ENCODE measurements around the gene IL17RD. TPM values are rescaled to one million over a fixed set of nuclear protein-coding genes. Genes with fewer than 3 reads are reported as not detected.

Gene IL17RD
- total RNA-seq, 1 experiment from 2014 or later = 3.1 TPM

GRCh38 chr3:57120451-57121174 lies 44.5 kb downstream of the IL17RD start:
- intact Hi-C loops (cut with micrococcal nuclease; ENCODE audit: unreplicated experiment) = no loop called here
- Mint-ChIP-seq H3K4me1 (ENCODE audit: low read depth, unreplicated experiment) (no peaks in the 10 kb centered on the region), H3K27me3 (ENCODE audit: insufficient read depth, unreplicated experiment) (no peaks in the 10 kb centered on the region), H3K4me3 (ENCODE audit: unreplicated experiment) (no peak overlapping the region), H3K9me3 (ENCODE audit: unreplicated experiment) (no peaks in the 10 kb centered on the region), H3K36me3 (ENCODE audit: insufficient read depth, unreplicated experiment) (no peaks in the 10 kb centered on the region), H3K27ac (ENCODE audit: unreplicated experiment) (no peak overlapping the region)
- BruUV-seq (replicated peaks) = no TSS peak
- Histone ChIP-seq H3K4me1 (no peaks in the 10 kb centered on the region), H3K4me3 (ENCODE audit: low read depth, low read length) (no peak overlapping the region), H3K9me3 (no peaks in the 10 kb centered on the region), H3K36me3 (ENCODE audit: control insufficient read depth, insufficient read depth, low read length) (no peaks in the 10 kb centered on the region), H3K27me3 (replicated peaks; ENCODE audit: control insufficient read depth, insufficient read depth, low read length) (no peaks in the 10 kb centered on the region)
- ChIA-PET POLR2A (no interaction called here), CTCF (no interaction called here)
- no peak for TF ChIP-seq CTCF (IDR thresholded peaks at IDR 0.05; ENCODE audit: insufficient read depth in 1 of 2, low read depth in 1 of 2, low read length in 1 of 2, severe bottlenecking in 1 of 2, unreplicated experiment in 1 of 2)
- DNase-seq = no peak

GRCh38 chr3:57120040-57120439 lies 45.1 kb downstream of the IL17RD start:
- BruUV-seq (replicated peaks) = no TSS peak
- H3K4me3 ChIP-seq (ENCODE audit: low read depth, low read length) = no peak overlapping the region
- H3K4me1 ChIP-seq = no peaks in the 10 kb centered on the region
- ChIA-PET CTCF (no interaction called here), POLR2A (no interaction called here)
- no peaks in the 10 kb centered on the region for H3K27me3 Mint-ChIP-seq (ENCODE audit: insufficient read depth, unreplicated experiment)
- no peaks in the 10 kb centered on the region for H3K27me3 ChIP-seq (replicated peaks; ENCODE audit: control insufficient read depth, insufficient read depth, low read length)
- H3K4me3 Mint-ChIP-seq (ENCODE audit: unreplicated experiment) = no peak overlapping the region
- TF ChIP-seq CTCF (IDR thresholded peaks at IDR 0.05; ENCODE audit: insufficient read depth in 1 of 2, low read depth in 1 of 2, low read length in 1 of 2, severe bottlenecking in 1 of 2, unreplicated experiment in 1 of 2) = no peak
- H3K36me3 Mint-ChIP-seq (ENCODE audit: insufficient read depth, unreplicated experiment) = no peaks in the 10 kb centered on the region
- no peak overlapping the region for H3K27ac Mint-ChIP-seq (ENCODE audit: unreplicated experiment)
- no peaks in the 10 kb centered on the region for H3K36me3 ChIP-seq (ENCODE audit: control insufficient read depth, insufficient read depth, low read length)
- H3K9me3 ChIP-seq = no peaks in the 10 kb centered on the region
- intact Hi-C loops (cut with micrococcal nuclease; ENCODE audit: unreplicated experiment) = no loop called here
- H3K9me3 Mint-ChIP-seq (ENCODE audit: unreplicated experiment) = no peaks in the 10 kb centered on the region
- DNase-seq = no peak
- no peaks in the 10 kb centered on the region for H3K4me1 Mint-ChIP-seq (ENCODE audit: low read depth, unreplicated experiment)

GRCh38 chr3:57118254-57118653 lies 46.9 kb downstream of the IL17RD start:
- H3K4me1 Mint-ChIP-seq (ENCODE audit: low read depth, unreplicated experiment) = no peaks in the 10 kb centered on the region
- no peaks in the 10 kb centered on the region for H3K27me3 Mint-ChIP-seq (ENCODE audit: insufficient read depth, unreplicated experiment)
- H3K9me3 Mint-ChIP-seq (ENCODE audit: unreplicated experiment) = no peaks in the 10 kb centered on the region
- Histone ChIP-seq H3K4me3 (ENCODE audit: low read depth, low read length) (no peak overlapping the region), H3K36me3 (ENCODE audit: control insufficient read depth, insufficient read depth, low read length) (no peaks in the 10 kb centered on the region), H3K4me1 (no peaks in the 10 kb centered on the region), H3K9me3 (no peaks in the 10 kb centered on the region), H3K27me3 (replicated peaks; ENCODE audit: control insufficient read depth, insufficient read depth, low read length) (no peaks in the 10 kb centered on the region)
- no peak for TF ChIP-seq CTCF (IDR thresholded peaks at IDR 0.05; ENCODE audit: insufficient read depth in 1 of 2, low read depth in 1 of 2, low read length in 1 of 2, severe bottlenecking in 1 of 2, unreplicated experiment in 1 of 2)
- H3K27ac Mint-ChIP-seq (ENCODE audit: unreplicated experiment) = no peak overlapping the region
- BruUV-seq (replicated peaks) = no TSS peak
- intact Hi-C loops (cut with micrococcal nuclease; ENCODE audit: unreplicated experiment) = no loop called here
- DNase-seq = no peak
- no peaks in the 10 kb centered on the region for H3K36me3 Mint-ChIP-seq (ENCODE audit: insufficient read depth, unreplicated experiment)
- ChIA-PET POLR2A (no interaction called here), CTCF (no interaction called here)
- H3K4me3 Mint-ChIP-seq (ENCODE audit: unreplicated experiment) = no peak overlapping the region

All from Caco-2 (cell line).